WTC11 (cell line): ENCODE data around the gene PIAS2. TPM values are rescaled to one million over a fixed set of nuclear protein-coding genes. Genes with fewer than 3 reads are reported as not detected.

Source experiments
- ATAC-seq: fragments of 200-7000 bp; cut with Tn5 transposase; 2 replicates; pipeline ENCODE4 v1.10.0; 2021; ENCODE audit warnings: mild to moderate bottlenecking, moderate library complexity
- CTCF ChIA-PET: fragments of 300-600 bp; sonication (Branson Sonifier 250); formaldehyde crosslinking; loops from one replicate; lab custom pipeline; 2021; ENCODE audit warnings: antibody characterized with exemption; lab: Charles Lee
- POLR2A ChIA-PET: fragments of 350-600 bp; sonication (Branson Sonifier 250); formaldehyde crosslinking; loops from one replicate; lab custom pipeline; 2021; ENCODE audit warnings: antibody characterized with exemption; lab: Charles Lee
- DNase-seq: peaks from one replicate; pipeline ENCODE4 v3.0.0; 2021; ENCODE audit warnings: low spot score
- H3K27ac Mint-ChIP-seq: 2 replicates; pipeline ENCODE4 v1.8.0; 2021; ENCODE audit warnings: mixed read lengths
- H3K27me3 Mint-ChIP-seq: 2 replicates; pipeline ENCODE4 v1.8.0; 2021; ENCODE audit warnings: low read depth, mild to moderate bottlenecking, moderate library complexity, mixed read lengths
- H3K36me3 Mint-ChIP-seq: 2 replicates; pipeline ENCODE4 v1.8.0; 2021; ENCODE audit warnings: mixed read lengths
- H3K4me1 Mint-ChIP-seq: 2 replicates; pipeline ENCODE4 v1.8.0; 2022; ENCODE audit warnings: mixed read lengths
- H3K4me3 Mint-ChIP-seq: 2 replicates; pipeline ENCODE4 v1.8.0; 2021; ENCODE audit warnings: mild to moderate bottlenecking, moderate library complexity, mixed read lengths
- H3K9me3 Mint-ChIP-seq: 2 replicates; pipeline ENCODE4 v1.8.0; 2021; ENCODE audit warnings: mixed read lengths
- ELF4 ChIP-seq: sonication (generic); formaldehyde crosslinking; IDR thresholded peaks from 2 replicates; pipeline ENCODE4 v1.8.1; 2022; ENCODE audit warnings: low read depth, mild to moderate bottlenecking, moderate library complexity, missing genetic modification reagents
- EMX1 ChIP-seq: fragments of 250-450 bp; sonication (Bioruptor Pico); IDR thresholded peaks from 2 replicates; pipeline ENCODE4 v1.8.0; 2021; ENCODE audit warnings: mild to moderate bottlenecking
- ESRRA ChIP-seq: sonication (generic); formaldehyde crosslinking; IDR thresholded peaks from 2 replicates; pipeline ENCODE4 v1.8.1; 2022; ENCODE audit warnings: mild to moderate bottlenecking, missing genetic modification reagents, borderline replicate concordance
- ETV6 ChIP-seq: sonication (generic); formaldehyde crosslinking; IDR thresholded peaks from 2 replicates; pipeline ENCODE4 v1.8.1; 2022; ENCODE audit warnings: mild to moderate bottlenecking, missing genetic modification reagents
- FOXJ3 ChIP-seq: sonication (generic); formaldehyde crosslinking; IDR thresholded peaks from 2 replicates; pipeline ENCODE4 v1.9.0; 2021; ENCODE audit warnings: missing genetic modification reagents, mild to moderate bottlenecking, borderline replicate concordance
- FOXP1 ChIP-seq: sonication (generic); formaldehyde crosslinking; IDR thresholded peaks from 2 replicates; pipeline ENCODE4 v1.8.0; 2022; ENCODE audit warnings: missing genetic modification reagents, mild to moderate bottlenecking, moderate library complexity, borderline replicate concordance
- NFE2L1 ChIP-seq: sonication (generic); formaldehyde crosslinking; IDR thresholded peaks from 2 replicates; pipeline ENCODE4 v1.8.1; 2023; ENCODE audit warnings: missing genetic modification reagents
- NFYB ChIP-seq: sonication (generic); formaldehyde crosslinking; conservative IDR thresholded peaks from 2 replicates; pipeline ENCODE4 v1.8.0; 2022; ENCODE audit warnings: low read depth, missing genetic modification reagents
- NR2C2 ChIP-seq: sonication (generic); formaldehyde crosslinking; IDR thresholded peaks from 2 replicates; pipeline ENCODE4 v1.8.0; 2022; ENCODE audit warnings: mild to moderate bottlenecking, missing genetic modification reagents
- RORB ChIP-seq: fragments of 250-450 bp; sonication (Bioruptor Pico); IDR thresholded peaks from 2 replicates; pipeline ENCODE4 v1.9.0; 2021; ENCODE audit warnings: mild to moderate bottlenecking
- TCF7 ChIP-seq: sonication (generic); formaldehyde crosslinking; IDR thresholded peaks from 2 replicates; pipeline ENCODE4 v1.8.0; 2022; ENCODE audit warnings: mild to moderate bottlenecking, low read depth, missing genetic modification reagents, moderate library complexity
- ZBTB21 ChIP-seq: sonication (generic); formaldehyde crosslinking; IDR thresholded peaks from 2 replicates; pipeline ENCODE4 v1.8.1; 2023; ENCODE audit warnings: mild to moderate bottlenecking, missing genetic modification reagents, borderline replicate concordance
- ZNF121 ChIP-seq: sonication (generic); formaldehyde crosslinking; IDR thresholded peaks from 2 replicates; pipeline ENCODE4 v1.8.0; 2023; ENCODE audit warnings: missing genetic modification reagents
- ZNF232 ChIP-seq: sonication (generic); formaldehyde crosslinking; IDR thresholded peaks from 2 replicates; pipeline ENCODE4 v1.8.0; 2022; ENCODE audit warnings: mild to moderate bottlenecking, missing genetic modification reagents
- ZNF263 ChIP-seq: sonication (generic); formaldehyde crosslinking; IDR thresholded peaks from 2 replicates; pipeline ENCODE4 v1.8.1; 2022; ENCODE audit warnings: low read depth, mild to moderate bottlenecking, moderate library complexity, missing genetic modification reagents
- ZNF317 ChIP-seq: sonication (generic); formaldehyde crosslinking; IDR thresholded peaks from 2 replicates; pipeline ENCODE4 v1.8.1; 2023; ENCODE audit warnings: low read depth, mild to moderate bottlenecking, moderate library complexity, missing genetic modification reagents, borderline replicate concordance
- ZNF671 ChIP-seq: fragments of 250-450 bp; sonication (Bioruptor Pico); IDR thresholded peaks from 2 replicates; pipeline ENCODE4 v1.8.0; 2021; ENCODE audit warnings: mild to moderate bottlenecking
- total RNA-seq: library from RNA; stranded (reverse); gene quantifications from 3 replicates; pipeline ENCODE4 v1.2.3, GENCODE V29; 2021
- TF ChIP-seq, protein P1 (sequence below): sonication (generic); formaldehyde crosslinking; IDR thresholded peaks from 2 replicates; pipeline ENCODE4 v1.8.1; 2022; ENCODE audit warnings: mild to moderate bottlenecking, missing genetic modification reagents, moderate library complexity, borderline replicate concordance
- TF ChIP-seq, protein P2 (sequence below): sonication (generic); formaldehyde crosslinking; IDR thresholded peaks from 2 replicates; pipeline ENCODE4 v1.8.0; 2023; ENCODE audit warnings: missing genetic modification reagents
- TF ChIP-seq, protein P3 (sequence below): sonication (generic); formaldehyde crosslinking; IDR thresholded peaks from 2 replicates; pipeline ENCODE4 v1.8.1; 2023; ENCODE audit warnings: mild to moderate bottlenecking, missing genetic modification reagents, borderline replicate concordance
- TF ChIP-seq, protein P4 (sequence below): sonication (generic); formaldehyde crosslinking; IDR thresholded peaks from 2 replicates; pipeline ENCODE4 v1.8.1; 2023; ENCODE audit warnings: mild to moderate bottlenecking, missing genetic modification reagents, moderate library complexity
- TF ChIP-seq, protein P5 (sequence below): fragments of 250-450 bp; sonication (Bioruptor Pico); IDR thresholded peaks from 2 replicates; pipeline ENCODE4 v1.8.0; 2021; ENCODE audit warnings: mild to moderate bottlenecking
- TF ChIP-seq, protein P6 (sequence below): fragments of 250-450 bp; sonication (Bioruptor Pico); IDR thresholded peaks from 2 replicates; pipeline ENCODE4 v2.1.2; 2022; ENCODE audit warnings: mild to moderate bottlenecking, moderate library complexity
- TF ChIP-seq, protein P7 (sequence below): sonication (generic); formaldehyde crosslinking; IDR thresholded peaks from 2 replicates; pipeline ENCODE4 v1.8.0; 2022; ENCODE audit warnings: mild to moderate bottlenecking, missing genetic modification reagents

PIAS2 gene
- total RNA-seq, 1 experiment from 2014 or later = 50.7 TPM

DNA sequence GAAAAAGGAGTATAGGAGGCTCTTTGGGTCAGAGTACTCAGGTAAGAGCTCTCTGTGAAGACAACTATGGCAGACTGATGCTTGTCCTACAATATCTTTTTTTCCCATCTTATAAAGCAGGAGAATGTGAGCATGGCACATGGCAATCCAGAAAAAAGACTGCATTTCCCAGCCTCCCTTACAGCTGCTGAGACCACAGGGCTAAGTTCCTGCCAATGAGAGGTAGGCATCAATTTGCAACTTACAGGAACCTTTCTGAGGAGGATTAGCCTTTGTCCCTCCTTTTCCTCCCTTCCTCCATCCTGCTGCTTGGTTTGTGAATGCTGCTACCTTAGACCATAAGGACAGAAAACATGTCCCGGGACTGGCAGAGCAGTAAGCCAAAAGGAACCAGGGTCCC lies 122.7 kb downstream of the PIAS2 start (continued):
- TF ChIP-seq, protein P1, sequence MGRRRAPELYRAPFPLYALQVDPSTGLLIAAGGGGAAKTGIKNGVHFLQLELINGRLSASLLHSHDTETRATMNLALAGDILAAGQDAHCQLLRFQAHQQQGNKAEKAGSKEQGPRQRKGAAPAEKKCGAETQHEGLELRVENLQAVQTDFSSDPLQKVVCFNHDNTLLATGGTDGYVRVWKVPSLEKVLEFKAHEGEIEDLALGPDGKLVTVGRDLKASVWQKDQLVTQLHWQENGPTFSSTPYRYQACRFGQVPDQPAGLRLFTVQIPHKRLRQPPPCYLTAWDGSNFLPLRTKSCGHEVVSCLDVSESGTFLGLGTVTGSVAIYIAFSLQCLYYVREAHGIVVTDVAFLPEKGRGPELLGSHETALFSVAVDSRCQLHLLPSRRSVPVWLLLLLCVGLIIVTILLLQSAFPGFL (CRISPR knock-in tag) = no peak
- TF ChIP-seq, protein P2, sequence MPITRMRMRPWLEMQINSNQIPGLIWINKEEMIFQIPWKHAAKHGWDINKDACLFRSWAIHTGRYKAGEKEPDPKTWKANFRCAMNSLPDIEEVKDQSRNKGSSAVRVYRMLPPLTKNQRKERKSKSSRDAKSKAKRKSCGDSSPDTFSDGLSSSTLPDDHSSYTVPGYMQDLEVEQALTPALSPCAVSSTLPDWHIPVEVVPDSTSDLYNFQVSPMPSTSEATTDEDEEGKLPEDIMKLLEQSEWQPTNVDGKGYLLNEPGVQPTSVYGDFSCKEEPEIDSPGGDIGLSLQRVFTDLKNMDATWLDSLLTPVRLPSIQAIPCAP = no peak
- no peak for TF ChIP-seq ZNF232 (CRISPR knock-in tag)
- TF ChIP-seq NFE2L1 = no peak
- TF ChIP-seq, protein P3, sequence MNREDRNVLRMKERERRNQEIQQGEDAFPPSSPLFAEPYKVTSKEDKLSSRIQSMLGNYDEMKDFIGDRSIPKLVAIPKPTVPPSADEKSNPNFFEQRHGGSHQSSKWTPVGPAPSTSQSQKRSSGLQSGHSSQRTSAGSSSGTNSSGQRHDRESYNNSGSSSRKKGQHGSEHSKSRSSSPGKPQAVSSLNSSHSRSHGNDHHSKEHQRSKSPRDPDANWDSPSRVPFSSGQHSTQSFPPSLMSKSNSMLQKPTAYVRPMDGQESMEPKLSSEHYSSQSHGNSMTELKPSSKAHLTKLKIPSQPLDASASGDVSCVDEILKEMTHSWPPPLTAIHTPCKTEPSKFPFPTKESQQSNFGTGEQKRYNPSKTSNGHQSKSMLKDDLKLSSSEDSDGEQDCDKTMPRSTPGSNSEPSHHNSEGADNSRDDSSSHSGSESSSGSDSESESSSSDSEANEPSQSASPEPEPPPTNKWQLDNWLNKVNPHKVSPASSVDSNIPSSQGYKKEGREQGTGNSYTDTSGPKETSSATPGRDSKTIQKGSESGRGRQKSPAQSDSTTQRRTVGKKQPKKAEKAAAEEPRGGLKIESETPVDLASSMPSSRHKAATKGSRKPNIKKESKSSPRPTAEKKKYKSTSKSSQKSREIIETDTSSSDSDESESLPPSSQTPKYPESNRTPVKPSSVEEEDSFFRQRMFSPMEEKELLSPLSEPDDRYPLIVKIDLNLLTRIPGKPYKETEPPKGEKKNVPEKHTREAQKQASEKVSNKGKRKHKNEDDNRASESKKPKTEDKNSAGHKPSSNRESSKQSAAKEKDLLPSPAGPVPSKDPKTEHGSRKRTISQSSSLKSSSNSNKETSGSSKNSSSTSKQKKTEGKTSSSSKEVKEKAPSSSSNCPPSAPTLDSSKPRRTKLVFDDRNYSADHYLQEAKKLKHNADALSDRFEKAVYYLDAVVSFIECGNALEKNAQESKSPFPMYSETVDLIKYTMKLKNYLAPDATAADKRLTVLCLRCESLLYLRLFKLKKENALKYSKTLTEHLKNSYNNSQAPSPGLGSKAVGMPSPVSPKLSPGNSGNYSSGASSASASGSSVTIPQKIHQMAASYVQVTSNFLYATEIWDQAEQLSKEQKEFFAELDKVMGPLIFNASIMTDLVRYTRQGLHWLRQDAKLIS (CRISPR knock-in tag) = no peak
- no peak for TF ChIP-seq ELF4 (CRISPR knock-in tag)
- TF ChIP-seq ZBTB21 (CRISPR knock-in tag) = no peak
- no peak for TF ChIP-seq ESRRA
- TF ChIP-seq, protein P4, sequence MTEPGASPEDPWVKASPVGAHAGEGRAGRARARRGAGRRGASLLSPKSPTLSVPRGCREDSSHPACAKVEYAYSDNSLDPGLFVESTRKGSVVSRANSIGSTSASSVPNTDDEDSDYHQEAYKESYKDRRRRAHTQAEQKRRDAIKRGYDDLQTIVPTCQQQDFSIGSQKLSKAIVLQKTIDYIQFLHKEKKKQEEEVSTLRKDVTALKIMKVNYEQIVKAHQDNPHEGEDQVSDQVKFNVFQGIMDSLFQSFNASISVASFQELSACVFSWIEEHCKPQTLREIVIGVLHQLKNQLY (CRISPR knock-in tag) = no peak
- no peak for TF ChIP-seq TCF7 (CRISPR knock-in tag)
- TF ChIP-seq, protein P5, sequence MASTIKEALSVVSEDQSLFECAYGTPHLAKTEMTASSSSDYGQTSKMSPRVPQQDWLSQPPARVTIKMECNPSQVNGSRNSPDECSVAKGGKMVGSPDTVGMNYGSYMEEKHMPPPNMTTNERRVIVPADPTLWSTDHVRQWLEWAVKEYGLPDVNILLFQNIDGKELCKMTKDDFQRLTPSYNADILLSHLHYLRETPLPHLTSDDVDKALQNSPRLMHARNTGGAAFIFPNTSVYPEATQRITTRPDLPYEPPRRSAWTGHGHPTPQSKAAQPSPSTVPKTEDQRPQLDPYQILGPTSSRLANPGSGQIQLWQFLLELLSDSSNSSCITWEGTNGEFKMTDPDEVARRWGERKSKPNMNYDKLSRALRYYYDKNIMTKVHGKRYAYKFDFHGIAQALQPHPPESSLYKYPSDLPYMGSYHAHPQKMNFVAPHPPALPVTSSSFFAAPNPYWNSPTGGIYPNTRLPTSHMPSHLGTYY (CRISPR knock-in tag) = no peak
- peak; percentile 39; the same call in 1 of the 2 replicates for TF ChIP-seq NFYB (CRISPR knock-in tag)
- TF ChIP-seq, protein P6, sequence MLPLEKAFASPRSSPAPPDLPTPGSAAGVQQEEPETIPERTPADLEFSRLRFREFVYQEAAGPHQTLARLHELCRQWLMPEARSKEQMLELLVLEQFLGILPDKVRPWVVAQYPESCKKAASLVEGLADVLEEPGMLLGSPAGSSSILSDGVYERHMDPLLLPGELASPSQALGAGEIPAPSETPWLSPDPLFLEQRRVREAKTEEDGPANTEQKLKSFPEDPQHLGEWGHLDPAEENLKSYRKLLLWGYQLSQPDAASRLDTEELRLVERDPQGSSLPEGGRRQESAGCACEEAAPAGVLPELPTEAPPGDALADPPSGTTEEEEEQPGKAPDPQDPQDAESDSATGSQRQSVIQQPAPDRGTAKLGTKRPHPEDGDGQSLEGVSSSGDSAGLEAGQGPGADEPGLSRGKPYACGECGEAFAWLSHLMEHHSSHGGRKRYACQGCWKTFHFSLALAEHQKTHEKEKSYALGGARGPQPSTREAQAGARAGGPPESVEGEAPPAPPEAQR (CRISPR knock-in tag) = no peak
- no peak for TF ChIP-seq ZNF121 (CRISPR knock-in tag)
- no peak for TF ChIP-seq ZNF263 (CRISPR knock-in tag)
- TF ChIP-seq FOXP1 (CRISPR knock-in tag) = no peak
- TF ChIP-seq EMX1 (CRISPR knock-in tag) = no peak
- TF ChIP-seq NR2C2 (CRISPR knock-in tag) = no peak

DNA sequence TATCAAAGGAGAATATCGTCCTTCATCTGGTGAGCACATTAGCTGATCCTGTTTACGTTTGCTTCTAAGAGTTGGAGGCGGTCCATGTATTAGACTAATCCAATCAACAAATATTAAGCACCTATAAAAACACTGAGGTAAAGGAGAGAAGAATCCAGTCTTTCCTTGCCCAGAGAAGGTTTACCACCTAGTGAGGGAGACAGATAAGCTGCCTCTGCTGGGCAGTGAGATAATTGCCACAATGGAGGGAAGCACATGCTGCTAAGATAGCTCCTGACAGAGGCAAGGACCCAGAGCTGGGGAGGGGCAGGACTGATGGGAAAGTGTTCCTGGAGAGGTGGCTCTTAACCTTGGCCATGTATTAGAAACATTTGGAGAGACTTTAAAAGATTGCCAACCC lies 123.7 kb downstream of the PIAS2 start:
- no peak for DNase-seq
- TF ChIP-seq NR2C2 (CRISPR knock-in tag) (no peak), RORB (CRISPR knock-in tag) (no peak), FOXJ3 (CRISPR knock-in tag) (no peak), ZNF317 (CRISPR knock-in tag) (peak; percentile 60; the same call in 1 of the 2 replicates), ETV6 (no peak), ZNF671 (CRISPR knock-in tag) (no peak)
- TF ChIP-seq, protein P7, sequence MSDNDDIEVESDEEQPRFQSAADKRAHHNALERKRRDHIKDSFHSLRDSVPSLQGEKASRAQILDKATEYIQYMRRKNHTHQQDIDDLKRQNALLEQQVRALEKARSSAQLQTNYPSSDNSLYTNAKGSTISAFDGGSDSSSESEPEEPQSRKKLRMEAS (CRISPR knock-in tag) = peak; percentile 57; the same call in 1 of the 2 replicates
- CTCF ChIA-PET = interaction anchor here (0.6 to 3.3 kb wide), 9 partner anchors 13 to 136 kb away, joined by 3 to 23 read pairs (median 4); no protein-coding TSS in a partner anchor
- Mint-ChIP-seq H3K36me3 (peaks cover 17% of the 10 kb centered on the region), H3K27ac (no peak overlapping the region), H3K27me3 (no peaks in the 10 kb centered on the region), H3K4me3 (no peak overlapping the region), H3K9me3 (peaks cover 18% of the 10 kb centered on the region), H3K4me1 (peaks cover 16% of the 10 kb centered on the region)
- peak; percentile 88 for ATAC-seq
- POLR2A ChIA-PET = no interaction called here
